ENCODE data around the gene PTP4A2. TPM values are rescaled to one million over a fixed set of nuclear protein-coding genes. Genes with fewer than 3 reads are reported as not detected.

PTP4A2 gene
- total and polyA plus RNA-seq, 2 of the 13 experiments (the other 11 are each of a cell fraction or from before 2014, with no cell fraction given): 173 to 225 TPM

- TF ChIP-seq HNF1A (IDR thresholded peaks at IDR 0.05; ENCODE audit: low read depth): peak; percentile 85
- peak; percentile 64; the same call in 1 of the 2 replicates for TF ChIP-seq HNF1A (CRISPR knock-in tag; IDR thresholded peaks at IDR 0.05; ENCODE audit: borderline replicate concordance)
- TF ChIP-seq HOXA7 (CRISPR knock-in tag; IDR thresholded peaks at IDR 0.05): no peak
- no peak for TF ChIP-seq SNRNP70 (IDR thresholded peaks at IDR 0.05; ENCODE audit: low read depth, low read length)
- no peak for TF ChIP-seq SP4 (CRISPR knock-in tag; IDR thresholded peaks at IDR 0.05)
- peak; percentile 92 for TF ChIP-seq ZNF12 (CRISPR knock-in tag; IDR thresholded peaks at IDR 0.05)
- TF ChIP-seq MAFF (IDR thresholded peaks at IDR 0.05; ENCODE audit: low read depth, low read length): peak; percentile 40; the same call in 1 of the 2 replicates
- no peak for TF ChIP-seq CERS6 (CRISPR knock-in tag; IDR thresholded peaks at IDR 0.05)
- TF ChIP-seq ZNF660 (CRISPR knock-in tag; IDR thresholded peaks at IDR 0.05; ENCODE audit: borderline replicate concordance, low read depth): no peak
- TF ChIP-seq NR1H2 (CRISPR knock-in tag; IDR thresholded peaks at IDR 0.05; ENCODE audit: borderline replicate concordance, low read depth): no peak
- peak; percentile 76 for TF ChIP-seq KAT2B (IDR thresholded peaks at IDR 0.05; ENCODE audit: borderline replicate concordance, low read depth, low read length)
- 0 out of 2 replicates have a peak, but pooled peaks have one; percentile 19 for TF ChIP-seq FOXP4 (CRISPR knock-in tag; IDR thresholded peaks at IDR 0.05)
- TF ChIP-seq GABPB1 (CRISPR knock-in tag; IDR thresholded peaks at IDR 0.05): peak; percentile 13; the same call in 1 of the 2 replicates
- no peak for TF ChIP-seq KDM6A (CRISPR knock-in tag; IDR thresholded peaks at IDR 0.05; ENCODE audit: low read depth)
- TF ChIP-seq TFDP2 (CRISPR knock-in tag; IDR thresholded peaks at IDR 0.05): no peak
- TF ChIP-seq HOXA9 (CRISPR knock-in tag; IDR thresholded peaks at IDR 0.05; ENCODE audit: borderline replicate concordance): no peak
- no peak for TF ChIP-seq SMAD1 (CRISPR knock-in tag; IDR thresholded peaks at IDR 0.05; ENCODE audit: borderline replicate concordance, low read depth)
- TF ChIP-seq ZMYM2 (CRISPR knock-in tag; IDR thresholded peaks at IDR 0.05): no peak
Measured at GRCh38 chr1:31875636-31876236, 62.4 kb downstream of the PTP4A2 start (continued).

Measured in HepG2 (cell line).